ENCODE measurements around the gene AOPEP.

Gene AOPEP

GRCh38 chr9:95022657-95023056, 296.2 kb downstream of the AOPEP start:
- Histone ChIP-seq H3K4me1 (ENCODE audit: insufficient read depth, low read length, severe bottlenecking) (peaks cover 19% of the 10 kb centered on the region), H3F3A (ENCODE audit: insufficient read depth, low read length) (no peaks in the 10 kb centered on the region), H3K9me2 (ENCODE audit: low read depth, low read length) (no peaks in the 10 kb centered on the region), H3K4me3 (ENCODE audit: low read depth, low read length, poor library complexity, severe bottlenecking) (no peak overlapping the region), H3K36me3 (ENCODE audit: insufficient read depth, low read length) (peaks cover 22% of the 10 kb centered on the region), H2AFZ (ENCODE audit: low read length) (no peak overlapping the region), H3K9ac (ENCODE audit: low read length) (no peak overlapping the region), H3K9me3 (ENCODE audit: low read length) (no peaks in the 10 kb centered on the region), H4K20me1 (ENCODE audit: insufficient read depth, low read length) (no peaks in the 10 kb centered on the region), H3K79me2 (ENCODE audit: insufficient read depth, low read length) (no peaks in the 10 kb centered on the region), H3K27ac (ENCODE audit: low read depth, low read length, poor library complexity, severe bottlenecking) (no peak overlapping the region), H3K4me2 (ENCODE audit: low read length) (no peak overlapping the region), H3K27me3 (ENCODE audit: insufficient read depth, low read length) (no peaks in the 10 kb centered on the region)
- TF ChIP-seq EZH2 (IDR thresholded peaks at IDR 0.05; ENCODE audit: borderline replicate concordance, low read length), result no peak
- no peak for TF ChIP-seq CTCF (IDR thresholded peaks at IDR 0.05; ENCODE audit: low read length)

GRCh38 chr9:95023217-95024003, 296.9 kb downstream of the AOPEP start:
- no peaks in the 10 kb centered on the region for H3K27me3 ChIP-seq (ENCODE audit: insufficient read depth, low read length)
- H3K4me1 ChIP-seq (ENCODE audit: insufficient read depth, low read length, severe bottlenecking), result peaks cover 24% of the 10 kb centered on the region
- H3K79me2 ChIP-seq (ENCODE audit: insufficient read depth, low read length), result no peaks in the 10 kb centered on the region
- H3F3A ChIP-seq (ENCODE audit: insufficient read depth, low read length), result no peaks in the 10 kb centered on the region
- no peak overlapping the region for H3K9ac ChIP-seq (ENCODE audit: low read length)
- no peaks in the 10 kb centered on the region for H3K9me3 ChIP-seq (ENCODE audit: low read length)
- TF ChIP-seq CTCF (IDR thresholded peaks at IDR 0.05; ENCODE audit: low read length) (no peak), EZH2 (IDR thresholded peaks at IDR 0.05; ENCODE audit: borderline replicate concordance, low read length) (no peak)
- H3K4me3 ChIP-seq (ENCODE audit: low read depth, low read length, poor library complexity, severe bottlenecking), result no peak overlapping the region
- no peaks in the 10 kb centered on the region for H3K9me2 ChIP-seq (ENCODE audit: low read depth, low read length)
- H4K20me1 ChIP-seq (ENCODE audit: insufficient read depth, low read length), result no peaks in the 10 kb centered on the region
- H3K36me3 ChIP-seq (ENCODE audit: insufficient read depth, low read length), result peaks cover 20% of the 10 kb centered on the region; the same call in 1 of the 2 replicates
- no peak overlapping the region for H2AFZ ChIP-seq (ENCODE audit: low read length)
- H3K27ac ChIP-seq (ENCODE audit: low read depth, low read length, poor library complexity, severe bottlenecking), result no peak overlapping the region
- H3K4me2 ChIP-seq (ENCODE audit: low read length), result no peak overlapping the region

GRCh38 chr9:95024097-95024671, 297.7 kb downstream of the AOPEP start:
- H3K79me2 ChIP-seq (ENCODE audit: insufficient read depth, low read length), result no peaks in the 10 kb centered on the region
- no peaks in the 10 kb centered on the region for H4K20me1 ChIP-seq (ENCODE audit: insufficient read depth, low read length)
- no peak overlapping the region for H3K4me3 ChIP-seq (ENCODE audit: low read depth, low read length, poor library complexity, severe bottlenecking)
- H3K4me2 ChIP-seq (ENCODE audit: low read length), result no peak overlapping the region
- H3K36me3 ChIP-seq (ENCODE audit: insufficient read depth, low read length), result peaks cover 20% of the 10 kb centered on the region; the same call in 1 of the 2 replicates
- H3K9me2 ChIP-seq (ENCODE audit: low read depth, low read length), result no peaks in the 10 kb centered on the region
- no peak overlapping the region for H3K9ac ChIP-seq (ENCODE audit: low read length)
- no peaks in the 10 kb centered on the region for H3K9me3 ChIP-seq (ENCODE audit: low read length)
- no peaks in the 10 kb centered on the region for H3F3A ChIP-seq (ENCODE audit: insufficient read depth, low read length)
- no peak overlapping the region for H2AFZ ChIP-seq (ENCODE audit: low read length)
- H3K4me1 ChIP-seq (ENCODE audit: insufficient read depth, low read length, severe bottlenecking), result peaks cover 25% of the 10 kb centered on the region
- no peaks in the 10 kb centered on the region for H3K27me3 ChIP-seq (ENCODE audit: insufficient read depth, low read length)
- no peak for TF ChIP-seq CTCF (IDR thresholded peaks at IDR 0.05; ENCODE audit: low read length)
- no peak for TF ChIP-seq EZH2 (IDR thresholded peaks at IDR 0.05; ENCODE audit: borderline replicate concordance, low read length)
- no peak overlapping the region for H3K27ac ChIP-seq (ENCODE audit: low read depth, low read length, poor library complexity, severe bottlenecking)

Measured in OCI-LY1 (cell line).